Transverse colon (tissue), 4 donors: ENCODE results near the gene C10orf95.

Experiments
- POLR2AphosphoS5 ChIP-seq, 3 donors: sonication (generic); formaldehyde crosslinking; IDR thresholded peaks; one replicate each; pipeline ENCODE4 v1.6.1; 2016; ENCODE audit warnings: antibody characterized with exemption in 3 of 3
- TF ChIP-seq, protein P1 (sequence below), 5 experiments: fragments of 200-600 bp in 3 of 5; fragments of 450-650 bp in 2 of 5; sonication (generic) in 3 of 5; IDR thresholded peaks; 1 replicate in 2 of 5; 2 replicates in 3 of 5; pipeline ENCODE4 v1.5.1; 2016 to 2017; ENCODE audit warnings: antibody characterized with exemption in 5 of 5, inconsistent platforms in 3 of 5, mild to moderate bottlenecking in 2 of 5, moderate library complexity in 1 of 5

DNA sequence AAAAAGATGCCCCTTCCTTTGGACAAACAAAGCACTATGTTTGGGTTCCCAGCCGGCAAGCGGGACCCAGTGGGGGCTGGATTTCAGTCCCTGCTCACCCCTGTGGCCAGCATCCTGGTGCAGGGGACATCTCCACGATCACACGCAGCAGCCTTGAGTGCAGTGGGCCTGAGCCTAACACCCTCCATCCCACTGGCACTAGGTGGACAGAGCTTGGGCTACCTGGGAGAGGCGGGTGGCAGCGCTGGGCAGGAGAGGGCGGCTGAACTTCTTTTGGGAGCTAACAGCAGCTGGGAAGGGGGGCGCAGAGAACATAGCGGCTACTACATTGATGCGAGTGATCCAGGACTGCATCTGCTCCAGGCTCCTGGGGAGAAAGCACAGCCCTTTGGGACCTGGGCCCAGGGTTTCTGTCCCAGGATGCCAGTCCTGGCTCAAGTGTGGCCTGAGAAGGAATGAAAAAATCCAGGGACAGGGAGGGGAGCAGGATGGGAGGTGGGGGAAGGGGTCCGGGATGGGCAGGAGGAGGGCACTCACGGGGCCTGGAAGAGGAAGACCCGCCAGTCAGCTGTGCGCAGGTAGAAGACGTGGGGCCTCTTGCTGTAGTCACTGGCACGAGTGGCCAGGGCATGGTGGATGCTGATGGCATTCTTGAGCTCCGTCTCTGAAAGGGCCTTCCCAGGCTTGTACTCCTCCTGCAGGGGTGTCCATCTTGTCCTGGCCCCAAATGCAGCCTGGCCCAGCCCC lies 46.8 kb downstream of the C10orf95 start:
- TF ChIP-seq, protein P1, sequence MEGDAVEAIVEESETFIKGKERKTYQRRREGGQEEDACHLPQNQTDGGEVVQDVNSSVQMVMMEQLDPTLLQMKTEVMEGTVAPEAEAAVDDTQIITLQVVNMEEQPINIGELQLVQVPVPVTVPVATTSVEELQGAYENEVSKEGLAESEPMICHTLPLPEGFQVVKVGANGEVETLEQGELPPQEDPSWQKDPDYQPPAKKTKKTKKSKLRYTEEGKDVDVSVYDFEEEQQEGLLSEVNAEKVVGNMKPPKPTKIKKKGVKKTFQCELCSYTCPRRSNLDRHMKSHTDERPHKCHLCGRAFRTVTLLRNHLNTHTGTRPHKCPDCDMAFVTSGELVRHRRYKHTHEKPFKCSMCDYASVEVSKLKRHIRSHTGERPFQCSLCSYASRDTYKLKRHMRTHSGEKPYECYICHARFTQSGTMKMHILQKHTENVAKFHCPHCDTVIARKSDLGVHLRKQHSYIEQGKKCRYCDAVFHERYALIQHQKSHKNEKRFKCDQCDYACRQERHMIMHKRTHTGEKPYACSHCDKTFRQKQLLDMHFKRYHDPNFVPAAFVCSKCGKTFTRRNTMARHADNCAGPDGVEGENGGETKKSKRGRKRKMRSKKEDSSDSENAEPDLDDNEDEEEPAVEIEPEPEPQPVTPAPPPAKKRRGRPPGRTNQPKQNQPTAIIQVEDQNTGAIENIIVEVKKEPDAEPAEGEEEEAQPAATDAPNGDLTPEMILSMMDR (IDR thresholded peaks at IDR 0.05), result no peak
- TF ChIP-seq POLR2AphosphoS5 (IDR thresholded peaks at IDR 0.05), result no peak
